T-helper 2 cell treated with Interferon-gamma antibody and Interleukin-4, amounts not matched to agents 100 ng/mL and 5 ng/mL, for 36 hours (primary cell): ENCODE measurements around the gene GPT2. TPM values are rescaled to one million over a fixed set of nuclear protein-coding genes. Genes with fewer than 3 reads are reported as not detected.

Source experiments
- intact Hi-C: fragments of 100-400 bp; cut with micrococcal nuclease; formaldehyde crosslinking; loops from one replicate; pipeline ENCODE4 v1.15.1; 2023
- total RNA-seq: library from RNA; stranded (reverse); gene quantifications from 2 replicates; pipeline ENCODE4 v1.2.3, GENCODE V29; 2022

Gene GPT2
- total RNA-seq, 1 donor from 2014 or later = 8.0 TPM

- intact Hi-C loops = no loop called here
These were observed 70.4 kb downstream of the GPT2 start for GRCh38 chr16:46954562-46954961.

DNA sequence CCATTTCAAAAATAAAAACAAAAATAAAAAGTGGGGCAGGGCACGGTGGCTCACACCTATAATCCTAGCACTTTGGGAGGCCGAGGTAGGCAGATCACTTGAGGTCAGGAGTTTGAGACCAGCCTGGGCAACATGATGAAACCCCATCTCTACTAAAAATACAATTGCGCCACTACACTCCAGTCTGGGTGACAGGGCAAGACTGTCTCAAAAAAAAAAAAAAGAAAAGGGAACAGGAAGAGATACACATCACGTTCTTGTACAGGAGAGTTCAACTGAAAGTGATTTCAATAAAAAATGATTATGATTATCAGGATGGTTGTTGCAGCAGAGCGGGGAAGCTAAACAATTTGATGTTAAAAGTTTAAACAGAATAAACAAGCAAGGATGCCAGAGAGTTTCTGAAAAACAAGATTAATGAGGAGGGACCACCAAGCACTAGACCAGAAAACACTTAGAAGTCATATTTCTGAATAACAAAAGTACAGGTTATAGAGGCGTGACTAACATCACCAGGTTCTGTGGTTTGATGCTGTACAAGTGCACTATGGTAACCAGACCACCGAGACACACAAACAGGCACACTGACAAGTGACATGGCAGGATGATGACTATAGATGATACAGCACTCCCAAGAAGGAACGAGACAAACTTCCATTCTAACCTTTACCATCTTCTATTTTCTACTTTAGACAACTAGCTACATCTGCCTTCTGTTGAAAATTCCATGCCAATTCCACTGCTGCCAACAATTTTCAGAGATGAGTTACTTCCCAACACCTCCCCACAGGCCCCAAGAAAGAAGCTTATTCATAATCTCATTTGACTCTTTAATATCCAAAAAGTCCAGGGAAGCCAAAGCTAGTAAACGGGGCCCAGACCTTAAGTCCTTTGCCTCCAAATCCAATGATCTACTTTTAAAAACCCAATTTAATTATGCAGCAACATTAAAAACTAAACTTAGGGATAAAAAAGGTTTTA lies 77.5 kb downstream of the GPT2 start:
- intact Hi-C loops = no loop called here

DNA sequence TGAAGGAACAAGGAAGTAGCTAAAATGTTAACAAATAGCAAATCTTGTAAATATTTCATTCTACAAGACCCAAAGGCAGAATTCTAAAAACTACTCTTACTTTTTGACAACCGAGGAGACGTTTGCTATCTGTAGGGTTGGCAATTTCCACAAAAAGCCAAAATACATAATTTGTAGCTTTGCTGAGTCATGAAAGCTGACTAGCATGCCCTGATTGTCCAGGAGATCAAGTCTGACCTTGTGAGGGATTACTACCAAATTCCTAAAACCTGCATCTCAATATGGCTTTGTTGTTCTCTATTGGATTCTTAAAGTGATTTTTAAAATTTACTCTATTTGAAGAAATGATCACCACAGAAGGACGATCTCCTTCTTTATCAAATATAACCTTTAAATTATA lies 78.5 kb downstream of the GPT2 start:
- intact Hi-C loops = no loop called here

GRCh38 chr16:46968063-46968435 lies 83.9 kb downstream of the GPT2 start:
- intact Hi-C loops = no loop called here

- intact Hi-C loops = loop anchor here (5.0 to 10.0 kb wide), 4 partner anchors 47 to 1642 kb away; partner anchors contain the start of genes N4BP1 and SIAH1
These were observed 85.9 kb downstream of the GPT2 start for GRCh38 chr16:46970089-46970488.

DNA sequence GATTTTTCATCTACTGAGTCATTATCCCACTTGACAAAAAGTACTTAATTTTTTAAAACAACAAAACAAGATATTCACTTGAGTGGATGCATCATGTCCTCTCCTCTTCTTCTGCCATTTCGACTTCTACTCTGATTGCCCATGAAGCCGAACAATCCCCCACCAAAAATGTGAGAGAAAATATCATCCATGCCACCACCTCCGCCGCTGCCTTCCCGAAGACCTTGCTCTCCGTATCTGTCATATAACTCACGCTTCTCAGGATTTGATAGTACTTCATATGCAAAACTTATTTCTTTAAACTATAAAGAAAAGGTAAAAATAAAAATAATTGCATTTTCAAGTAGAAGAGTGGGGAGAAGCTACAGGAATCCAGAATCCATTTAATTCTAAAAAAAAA lies 87.1 kb downstream of the GPT2 start:
- intact Hi-C loops = loop anchor here (5.0 to 10.0 kb wide), 4 partner anchors 46 to 1641 kb away; partner anchors contain the start of genes N4BP1 and SIAH1

- intact Hi-C loops = loop anchor here (1.0 to 10.0 kb wide), 11 partner anchors 45 to 1640 kb away; partner anchors contain the start of genes C16orf87, GPT2, ITFG1 and LONP2
These were observed 88.5 kb downstream of the GPT2 start for GRCh38 chr16:46972429-46973206.

GRCh38 chr16:46973207-46973995 lies 89.2 kb downstream of the GPT2 start, which contains the start of gene DNAJA2:
Gene DNAJA2 (minus strand): TSS chr16:46973674. CDS start chr16:46973572, 102 bp downstream.
- intact Hi-C loops = loop anchor here (1.0 to 10.0 kb wide), 10 partner anchors 44 to 1639 kb away; partner anchors contain the start of genes C16orf87, GPT2, ITFG1 and LONP2

- intact Hi-C loops = loop anchor here (1.0 to 10.0 kb wide), 10 partner anchors 43 to 1638 kb away; partner anchors contain the start of genes C16orf87, GPT2, ITFG1 and LONP2
These were observed 89.8 kb downstream of the GPT2 start for GRCh38 chr16:46973996-46974324.

DNA sequence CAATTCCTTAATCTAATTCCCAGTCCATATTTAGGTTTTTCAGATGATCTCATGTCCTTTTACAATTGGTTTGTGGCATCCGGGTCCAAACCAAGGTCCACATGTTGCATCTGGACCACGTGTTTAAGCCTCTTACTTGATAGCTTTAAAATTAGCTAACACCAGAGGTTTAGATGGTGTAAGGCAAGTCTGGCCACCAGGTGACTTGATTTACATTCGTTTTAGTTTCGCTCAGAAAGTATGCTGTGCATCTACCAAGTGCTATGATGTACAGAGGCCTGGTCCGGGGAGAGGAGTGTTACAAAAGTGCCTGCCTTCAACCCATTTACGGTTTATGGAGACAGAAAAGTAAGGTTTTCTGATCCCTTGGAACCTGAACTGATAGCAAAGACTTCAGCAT lies 90.2 kb downstream of the GPT2 start:
- intact Hi-C loops = loop anchor here (5.0 to 10.0 kb wide), 4 partner anchors 43 to 1638 kb away; partner anchors contain the start of genes N4BP1 and SIAH1

- intact Hi-C loops = loop anchor here (10.0 kb wide), 1 partner anchor 1410 kb away; the partner anchor contains the start of gene SIAH1
These were observed 91.0 kb downstream of the GPT2 start for GRCh38 chr16:46975165-46975564.

DNA sequence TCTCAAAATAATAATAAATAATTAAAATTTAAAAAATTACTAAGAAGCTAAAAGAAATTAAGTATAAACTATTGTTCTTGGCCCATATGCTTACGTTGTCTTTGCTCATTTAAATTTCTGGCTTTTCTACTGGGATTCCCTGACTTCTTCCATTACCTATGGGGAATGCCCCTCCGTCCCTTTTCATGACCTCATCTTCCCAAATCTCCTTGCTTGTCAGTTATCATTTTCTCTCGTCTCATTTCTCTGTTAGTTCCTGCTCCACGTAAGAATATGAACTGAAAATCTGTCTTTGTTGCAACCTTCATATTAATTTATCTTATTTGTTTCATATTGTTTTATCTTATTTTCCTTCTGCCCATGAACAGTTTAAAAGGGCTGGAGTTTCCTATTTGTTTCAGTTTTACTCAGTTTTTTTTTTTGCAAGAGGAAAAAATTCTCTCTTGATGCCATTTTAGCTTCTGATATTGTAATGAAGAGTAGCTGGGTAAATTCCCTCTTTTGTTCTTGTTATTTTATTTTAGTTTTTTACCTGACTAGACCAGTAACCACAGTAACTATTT lies 91.8 kb downstream of the GPT2 start:
- intact Hi-C loops = loop anchor here (10.0 kb wide), 1 partner anchor 1409 kb away; the partner anchor contains the start of gene SIAH1

GRCh38 chr16:46976550-46976949 lies 92.4 kb downstream of the GPT2 start:
- intact Hi-C loops = loop anchor here (10.0 kb wide), 1 partner anchor 1408 kb away; the partner anchor contains the start of gene SIAH1

Other genes starting within 250 kb of the GPT2 start
- 80.8 and 88.2 TPM in 2 replicates for gene VPS35, start 195.2 kb upstream of the GPT2 start, total RNA-seq
- 42.7 and 46.2 TPM in 2 replicates for gene ORC6, start 194.7 kb upstream of the GPT2 start, total RNA-seq
- gene MYLK3, start 136.0 kb upstream of the GPT2 start, total RNA-seq = 0.39 and 0.59 TPM in 2 replicates
- gene C16orf87, start 53.2 kb upstream of the GPT2 start, total RNA-seq = 17.8 and 19.3 TPM in 2 replicates
- 56.0 and 57.0 TPM in 2 replicates for gene DNAJA2, start 89.3 kb downstream of the GPT2 start, total RNA-seq